Right forelimb (tissue), 1 donor: ENCODE data around the gene ZNF235.
"Not testable (repeated sequence)": the region's sequence is repeated elsewhere in the genome, so short reads cannot be mapped to it uniquely, and the experiment has no call there.

Source experiments
- DNase-seq: peaks from one replicate; pipeline ENCODE4 v3.0.0-alpha.2; 2018

Gene ZNF235

DNA sequence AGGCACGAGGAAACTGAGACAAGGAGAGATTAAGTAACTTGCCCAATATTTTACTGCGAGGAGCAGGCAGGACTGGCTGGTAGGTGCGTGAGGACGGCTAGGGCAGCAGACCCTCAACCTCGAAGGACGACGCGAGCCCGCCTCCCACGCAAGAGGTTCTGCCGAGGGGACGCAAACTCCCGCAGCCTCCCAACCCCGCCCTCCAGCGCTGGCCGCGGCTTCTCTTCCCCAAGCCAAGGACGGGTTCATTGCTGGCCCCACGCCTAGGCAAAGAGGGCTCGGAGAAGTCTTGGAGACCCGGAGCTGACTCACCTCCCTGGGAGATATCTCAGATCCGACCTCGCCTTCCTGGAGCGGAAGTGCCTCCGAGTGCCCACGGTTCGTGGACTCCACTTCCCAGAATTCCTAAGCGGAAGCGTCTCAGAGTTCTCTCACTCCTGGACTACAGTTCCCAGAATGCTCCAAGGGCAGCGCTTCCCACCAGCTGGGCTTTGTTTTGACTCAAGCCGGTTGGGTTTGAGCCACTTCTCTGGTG lies at the start of gene ZNF235:
Gene ZNF235 (minus strand): TSS at position 367 of the 535 bp plus-strand sequence. CDS start 1,621 bp downstream, outside the sequence.
- peak; percentile 90 for DNase-seq

DNA sequence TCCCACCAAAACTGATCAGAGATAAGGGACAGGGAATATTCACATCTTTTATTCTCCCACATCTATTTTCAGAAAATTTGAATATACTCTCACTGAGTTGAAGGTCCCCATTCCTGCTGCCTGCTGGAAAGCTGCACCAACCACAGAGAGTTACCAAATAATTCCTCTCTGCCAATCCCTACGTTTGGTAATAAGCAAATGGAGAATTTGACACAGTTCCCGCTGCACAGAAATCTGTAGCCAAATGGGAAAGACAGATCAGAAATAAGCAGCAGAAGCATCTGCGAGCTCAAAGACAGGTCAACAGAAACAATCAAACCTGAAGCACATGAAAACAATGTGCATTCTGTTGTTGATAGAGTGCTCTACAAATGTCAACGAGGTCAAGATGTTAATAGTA lies 41.7 kb upstream of the ZNF235 start:
- no peak for DNase-seq

DNA sequence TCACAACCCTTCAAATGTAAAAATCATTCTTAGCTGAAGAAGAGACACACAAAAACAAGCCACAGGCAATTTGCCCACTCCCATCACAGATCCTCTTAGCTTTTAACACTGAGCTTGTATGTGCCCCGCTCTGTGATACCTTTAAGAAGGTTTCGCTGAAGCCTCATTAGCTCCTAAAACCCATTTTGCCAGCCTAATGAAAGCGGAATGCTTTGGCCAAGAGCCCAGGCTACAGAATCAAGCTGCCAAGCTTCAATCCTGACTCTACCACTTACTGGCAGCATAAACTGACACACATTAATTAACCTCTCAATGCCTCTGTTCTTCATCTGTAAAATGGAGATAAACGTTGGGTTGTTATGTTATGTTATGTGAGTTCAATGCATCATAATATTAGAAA lies 41.1 kb upstream of the ZNF235 start:
- no peak for DNase-seq

DNA sequence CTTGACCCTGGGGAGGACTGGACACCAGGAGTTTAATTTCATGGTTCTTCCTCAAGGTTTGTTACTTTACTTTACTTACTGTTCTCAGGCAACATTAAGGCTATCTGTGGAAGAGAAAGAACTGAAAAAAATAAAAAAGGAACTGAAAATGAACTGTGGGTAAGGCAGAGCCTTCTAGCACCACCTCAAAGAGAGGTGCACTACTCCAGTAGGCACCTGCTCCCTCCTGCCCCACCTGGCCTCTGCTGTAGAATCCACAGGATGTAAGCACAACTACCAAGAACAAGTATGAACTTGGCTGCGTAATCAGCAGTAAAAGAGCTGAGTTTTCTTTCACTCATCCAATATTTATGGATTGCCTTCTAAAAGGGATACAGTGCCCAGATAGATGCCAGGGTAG lies 39.4 kb upstream of the ZNF235 start:
- DNase-seq, result no peak

DNA sequence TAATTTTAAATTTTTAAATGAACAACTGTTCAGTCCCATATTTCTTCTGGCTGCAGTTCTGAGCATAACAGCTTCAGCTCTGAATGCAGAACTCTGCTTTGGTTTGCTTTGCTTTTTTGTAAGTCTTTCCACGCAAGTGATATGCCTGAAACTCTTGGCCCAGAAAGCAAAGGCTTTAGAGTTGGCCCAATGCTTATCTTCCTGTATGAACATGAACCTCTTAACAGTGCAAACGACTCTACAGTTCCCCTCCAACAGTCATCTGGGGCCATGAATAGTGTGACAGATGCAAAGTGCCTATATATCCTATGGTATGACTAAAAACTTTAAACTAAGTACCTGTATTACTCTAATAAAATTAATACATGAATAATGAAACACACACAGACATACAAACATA lies 37.0 kb upstream of the ZNF235 start:
- DNase-seq, result no peak

DNA sequence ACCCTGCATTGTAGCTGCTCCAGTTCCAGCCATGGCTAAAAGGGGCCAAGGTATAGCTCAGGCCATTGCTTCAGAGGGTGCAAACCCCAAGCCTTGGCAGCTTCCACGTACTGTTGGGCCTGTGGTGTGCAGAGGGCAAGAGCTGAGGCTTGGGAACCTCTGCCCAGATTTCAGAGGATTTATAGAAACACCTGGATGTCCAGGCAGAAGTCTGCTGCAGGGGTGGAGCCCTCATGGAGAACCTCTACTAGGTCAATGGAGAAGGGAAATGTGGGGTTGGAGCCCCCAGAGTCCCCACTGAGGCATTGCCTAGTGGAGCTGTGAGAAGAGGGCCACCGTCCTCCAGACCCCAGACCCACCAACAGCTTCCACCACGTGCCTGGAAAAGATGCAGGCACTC lies 29.8 kb upstream of the ZNF235 start:
- DNase-seq, result not testable (repeated sequence)

DNA sequence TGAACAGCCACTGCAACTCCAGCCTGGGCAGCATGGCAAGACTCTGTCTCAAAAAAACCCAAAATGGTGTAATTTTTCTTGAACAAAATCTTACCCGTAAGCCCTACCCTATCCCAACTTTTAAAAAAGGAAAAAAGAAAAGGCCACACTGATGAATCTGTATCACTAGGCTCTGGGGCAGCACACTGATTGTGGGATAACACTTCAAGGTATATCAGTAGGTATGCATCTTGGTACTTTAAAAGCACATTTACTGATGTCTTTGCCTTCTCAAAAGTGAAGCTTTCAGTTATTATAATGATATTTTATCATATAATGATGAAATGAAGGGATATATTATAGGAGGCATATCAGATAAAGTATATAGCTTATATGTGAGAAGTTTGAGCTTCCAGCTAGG lies 27.3 kb upstream of the ZNF235 start:
- DNase-seq, result no peak

DNA sequence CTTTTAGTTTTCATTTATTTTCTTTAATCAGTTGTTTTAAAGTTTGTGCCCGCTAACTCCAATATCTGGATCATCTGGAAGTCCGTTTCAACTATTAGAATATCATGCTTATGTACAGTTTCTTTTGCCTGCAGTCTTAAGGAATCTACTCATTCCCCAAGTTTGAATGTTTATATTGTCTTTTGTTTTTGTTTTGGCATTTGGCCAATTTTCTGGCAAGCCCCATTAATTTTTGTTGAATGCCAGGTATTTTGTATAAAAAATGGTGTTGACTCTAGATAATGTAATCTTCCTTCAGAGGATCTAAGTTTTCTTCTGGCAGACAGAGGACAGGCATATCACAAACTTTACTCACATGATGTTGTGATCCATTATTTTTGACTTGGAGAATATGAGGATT lies 11.1 kb upstream of the ZNF235 start:
- no peak for DNase-seq

DNA sequence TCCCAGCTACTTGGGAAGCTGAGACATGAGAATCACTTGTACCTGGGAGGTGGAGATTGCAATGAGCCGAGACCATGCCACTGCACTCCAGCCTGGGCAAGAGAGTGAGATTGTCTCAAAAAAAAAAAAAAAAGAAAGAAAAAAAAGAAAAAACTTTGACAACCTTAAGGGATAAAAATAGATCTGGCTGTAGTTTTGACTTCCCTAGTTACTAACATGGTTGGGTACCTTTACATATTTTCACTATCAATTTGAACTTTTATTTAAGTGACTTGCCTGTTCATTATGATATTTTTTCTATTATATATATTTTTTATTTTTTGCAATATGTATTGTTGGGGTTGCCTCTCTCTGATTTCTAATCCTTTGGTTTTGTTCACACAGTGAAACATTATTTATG lies 8.4 kb upstream of the ZNF235 start:
- no peak for DNase-seq

DNA sequence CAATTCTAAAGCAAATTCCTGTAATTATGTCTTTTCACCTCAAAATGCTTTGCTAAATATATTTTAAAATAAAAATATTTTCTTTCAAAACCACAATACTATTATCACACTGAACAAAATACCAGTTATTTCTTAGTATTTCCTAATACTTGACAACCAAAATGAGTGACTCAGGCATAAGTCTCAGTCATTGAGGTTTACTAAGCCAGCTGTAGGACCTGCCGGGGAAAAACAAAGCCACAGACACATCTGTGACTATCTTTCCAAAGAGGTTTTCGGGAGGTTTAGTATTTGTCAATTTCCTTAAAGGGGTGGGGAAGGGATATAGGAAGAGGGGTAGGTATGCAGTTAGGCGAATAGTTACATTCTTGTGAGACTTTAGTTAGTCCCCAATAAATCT lies 3.2 kb upstream of the ZNF235 start:
- no peak for DNase-seq

DNA sequence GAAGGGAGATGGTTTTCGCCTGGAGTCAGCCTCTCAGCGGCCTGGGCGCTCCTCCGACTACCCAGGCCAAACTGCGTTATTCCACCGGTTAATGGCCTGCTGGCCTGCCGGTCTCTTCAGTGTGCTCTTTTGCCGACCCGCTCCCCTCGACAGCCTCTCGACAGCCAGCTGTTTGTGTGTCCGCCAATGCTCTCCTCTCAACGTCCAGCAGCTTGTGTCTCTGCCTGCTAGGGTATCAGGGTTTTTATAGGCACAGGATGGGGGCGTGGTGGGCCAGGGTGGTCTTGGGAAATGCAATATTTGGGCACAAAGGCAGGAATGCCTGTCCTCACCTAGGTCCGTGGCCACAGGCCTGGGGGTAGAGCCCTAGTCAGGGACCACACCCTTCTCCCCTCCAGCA lies 1.5 kb upstream of the ZNF235 start:
- no peak for DNase-seq

DNA sequence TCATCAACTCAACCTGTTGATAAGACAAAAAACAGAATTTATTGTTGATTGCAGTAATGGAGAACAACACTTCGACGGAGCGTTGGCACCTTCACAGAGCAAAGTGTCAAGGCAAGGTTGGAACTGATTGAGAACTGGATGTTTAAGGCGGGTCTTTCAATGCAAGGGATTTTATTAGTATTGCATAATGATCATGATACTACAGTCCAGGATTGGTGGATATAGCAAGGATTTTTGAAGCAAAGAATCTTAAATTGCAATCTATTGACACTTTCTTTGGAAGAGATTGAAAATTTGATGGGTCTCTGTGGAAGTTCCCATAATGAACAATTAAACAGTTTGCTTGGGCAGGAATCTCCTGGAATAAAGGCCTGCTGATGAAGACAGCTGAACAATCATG lies 632 bp upstream of the ZNF235 start:
- DNase-seq, result no peak

DNA sequence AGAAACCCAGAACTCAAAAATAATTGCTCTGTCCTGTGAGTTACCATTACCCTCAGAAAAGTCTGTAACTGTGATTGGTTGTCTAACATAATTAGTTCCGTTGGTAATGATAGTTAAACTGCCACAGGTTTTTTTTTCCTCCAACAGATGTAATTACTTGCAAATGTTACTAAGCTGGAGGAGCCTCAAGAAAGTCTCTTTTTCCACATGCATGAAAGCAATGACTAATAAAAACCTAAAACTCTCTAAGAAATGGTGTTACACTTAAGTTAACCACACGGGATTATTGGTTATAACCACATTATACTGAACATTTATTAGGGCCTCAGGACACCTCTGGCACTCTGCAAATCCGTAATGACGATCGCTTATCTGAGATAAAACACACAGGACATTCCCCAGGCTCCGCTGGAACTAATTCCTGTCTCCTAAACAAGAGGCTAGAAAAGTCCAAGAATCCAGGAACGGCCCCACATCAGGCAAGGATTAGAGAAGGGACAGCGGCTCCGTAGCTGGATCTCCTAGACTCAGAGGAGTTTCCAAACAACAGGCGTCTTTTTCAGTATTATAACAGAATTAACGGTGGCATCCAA lies 753 bp downstream of the ZNF235 start:
- peak; percentile 49 for DNase-seq

DNA sequence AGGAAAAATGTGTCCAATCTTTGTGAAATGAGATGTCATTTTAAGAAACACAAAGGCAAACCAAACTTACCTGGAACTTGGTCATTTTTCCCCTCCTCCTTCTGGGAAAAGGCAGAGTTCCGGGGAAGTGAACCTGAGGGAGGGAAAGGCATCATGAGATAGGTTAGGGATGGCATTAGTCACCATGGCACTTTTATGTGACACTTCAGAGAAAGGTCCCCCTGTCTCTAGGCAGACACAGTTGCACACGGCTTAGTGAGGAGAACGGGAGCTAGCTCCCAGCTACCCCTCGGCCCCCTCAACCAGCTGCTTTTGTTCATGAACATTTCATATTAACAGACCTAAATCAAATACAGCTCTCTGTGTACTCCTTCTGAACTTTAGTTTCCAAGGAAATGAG lies 1.5 kb downstream of the ZNF235 start:
- DNase-seq, result no peak

DNA sequence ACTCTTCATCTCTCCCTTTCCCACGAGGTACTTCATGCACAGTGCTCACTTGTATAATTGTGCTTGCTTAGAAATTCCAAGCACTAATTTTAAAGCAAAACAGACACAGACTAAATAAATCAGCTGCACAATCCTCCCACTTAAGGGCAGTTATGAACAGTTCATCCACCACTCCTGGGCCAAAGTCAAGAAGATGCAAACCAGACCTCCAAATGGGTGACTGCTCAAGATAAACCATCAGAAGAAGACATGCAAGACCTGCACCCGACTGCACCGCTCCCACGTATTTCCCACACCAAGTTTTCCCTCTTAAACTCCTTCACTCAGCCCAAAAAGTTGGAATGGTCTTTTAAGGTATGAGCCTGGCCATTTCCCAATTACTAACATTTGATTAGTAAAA lies 19.9 kb downstream of the ZNF235 start:
- DNase-seq, result no peak

DNA sequence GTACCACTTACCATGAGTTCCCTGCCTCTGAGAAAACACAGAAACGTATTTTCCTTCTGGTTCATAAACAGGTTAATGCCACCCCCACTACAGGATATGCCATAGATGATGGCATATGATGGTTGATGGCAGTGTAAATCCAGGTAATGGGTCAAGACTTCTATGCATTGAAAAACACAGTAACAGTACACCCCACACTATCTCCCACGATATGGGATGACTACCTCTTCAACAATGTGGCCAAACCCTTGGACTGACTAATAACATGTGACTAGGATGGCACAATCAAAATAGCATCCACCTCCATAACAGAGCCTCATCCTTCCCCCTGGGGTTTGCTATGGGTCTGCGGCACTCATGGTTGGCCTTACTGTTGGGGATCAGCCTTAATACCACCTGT lies 22.0 kb downstream of the ZNF235 start:
- DNase-seq, result no peak

DNA sequence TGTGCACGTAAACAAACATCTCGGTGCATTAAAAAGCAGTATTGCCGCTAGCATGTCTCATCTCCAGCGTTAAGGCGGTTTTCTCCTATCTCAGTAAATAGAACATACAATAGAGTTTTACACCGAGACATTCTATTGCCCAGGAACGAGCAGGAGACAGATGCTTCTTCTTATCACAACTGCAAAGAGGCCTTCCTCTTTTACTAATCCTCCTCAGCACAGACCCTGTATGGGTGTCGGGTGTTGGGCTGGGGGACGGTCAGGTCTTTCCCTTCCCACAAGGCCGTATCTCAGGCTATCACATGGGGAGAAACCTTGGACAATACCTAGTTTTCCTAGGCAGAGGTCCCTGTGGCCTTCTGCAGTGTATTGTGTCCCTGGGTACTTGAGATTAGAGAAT lies 23.9 kb downstream of the ZNF235 start:
- no peak for DNase-seq

DNA sequence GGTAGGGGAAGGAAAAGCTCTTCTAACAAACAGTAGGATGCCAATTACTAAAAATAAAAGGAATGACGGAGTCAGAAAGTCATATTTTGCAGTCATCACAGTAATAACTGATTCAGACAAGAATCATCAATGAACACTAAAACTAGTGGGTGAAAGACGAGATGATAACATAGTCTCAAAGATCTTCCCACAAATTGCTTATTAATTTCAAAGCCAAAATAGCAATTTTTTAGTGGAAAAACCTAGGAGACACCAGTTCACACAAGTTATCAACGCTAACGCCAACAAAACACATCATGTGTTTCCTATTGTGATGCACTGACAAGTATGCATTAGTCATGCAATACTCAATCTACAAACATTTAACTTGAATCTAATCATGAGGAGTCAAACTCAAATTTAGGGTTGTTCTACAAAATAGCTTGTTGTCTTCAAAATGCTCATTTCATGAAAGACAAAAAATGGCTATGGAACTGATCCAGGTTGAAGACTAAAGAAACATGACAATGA lies 26.6 kb downstream of the ZNF235 start:
- DNase-seq, result no peak

DNA sequence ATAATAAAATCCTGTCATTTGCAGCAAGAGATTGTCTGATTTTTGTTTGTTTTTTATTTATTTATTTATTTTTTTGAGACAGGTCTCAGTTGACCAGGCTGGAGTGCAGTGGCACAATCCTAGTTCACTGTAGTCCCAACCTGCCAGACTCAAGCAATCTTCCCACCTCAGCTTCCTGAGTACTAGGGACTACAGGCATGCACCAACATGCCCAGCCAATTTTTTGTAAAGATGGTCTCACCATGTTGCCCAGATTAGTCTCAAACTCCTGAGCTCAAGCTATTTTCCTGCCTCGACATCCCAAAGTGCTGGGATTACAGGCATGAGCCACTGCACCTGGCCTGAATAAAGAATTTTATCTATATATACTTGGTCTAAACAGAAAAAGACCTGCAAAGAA lies 27.5 kb downstream of the ZNF235 start:
- no peak for DNase-seq

DNA sequence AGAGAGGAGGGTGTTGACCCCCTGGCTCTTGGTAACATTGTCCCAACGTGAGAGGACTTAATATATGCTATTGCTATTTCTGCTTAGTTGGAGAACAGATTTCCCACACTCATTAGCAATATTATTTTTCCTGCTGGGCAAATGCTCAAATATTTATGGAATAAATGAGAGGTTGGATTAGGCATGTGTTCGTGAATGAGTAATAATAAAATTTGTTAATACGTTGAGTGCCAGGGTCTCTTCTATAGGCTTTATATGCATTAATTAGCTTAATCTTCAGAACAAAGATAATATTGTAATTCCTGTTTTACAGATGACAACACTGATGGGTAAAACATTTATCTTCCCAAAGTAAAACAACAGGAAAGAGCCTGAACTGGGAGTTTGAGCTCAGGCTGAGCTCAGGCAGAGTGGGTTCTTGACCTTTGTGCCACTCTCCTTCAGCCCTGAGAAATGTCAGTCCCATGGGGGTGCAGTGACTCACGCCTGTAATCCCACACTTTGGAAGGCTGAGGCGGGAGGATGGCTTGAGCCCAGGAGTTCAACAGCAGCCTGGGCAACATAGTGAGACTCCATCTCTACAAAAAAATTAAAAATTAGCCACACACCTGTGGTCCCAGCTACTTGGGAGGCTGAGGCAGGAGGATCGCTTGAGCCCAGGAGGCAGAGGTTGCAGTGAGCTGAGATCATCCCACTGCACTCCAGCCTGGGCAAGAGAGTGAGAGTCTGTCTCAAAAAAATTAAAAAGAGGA lies 44.0 kb downstream of the ZNF235 start:
- DNase-seq, result no peak

DNA sequence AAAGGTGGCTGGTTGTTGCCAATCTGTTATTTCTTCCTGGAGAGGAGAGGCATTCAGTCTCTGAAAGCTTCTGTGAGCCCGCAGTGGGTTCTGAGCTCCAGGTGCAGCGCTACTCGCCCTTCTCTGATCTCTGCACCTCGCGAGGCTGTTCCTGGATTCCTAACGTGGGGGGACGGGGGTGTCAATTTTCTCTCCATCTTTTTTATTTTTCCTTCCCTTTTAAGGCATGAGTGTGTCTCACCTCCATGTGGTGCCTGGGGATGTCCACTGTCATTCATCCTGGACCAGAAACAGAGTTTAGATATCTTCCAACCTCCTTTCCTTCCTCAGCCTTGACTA lies 44.5 kb downstream of the ZNF235 start:
- no peak for DNase-seq

DNA sequence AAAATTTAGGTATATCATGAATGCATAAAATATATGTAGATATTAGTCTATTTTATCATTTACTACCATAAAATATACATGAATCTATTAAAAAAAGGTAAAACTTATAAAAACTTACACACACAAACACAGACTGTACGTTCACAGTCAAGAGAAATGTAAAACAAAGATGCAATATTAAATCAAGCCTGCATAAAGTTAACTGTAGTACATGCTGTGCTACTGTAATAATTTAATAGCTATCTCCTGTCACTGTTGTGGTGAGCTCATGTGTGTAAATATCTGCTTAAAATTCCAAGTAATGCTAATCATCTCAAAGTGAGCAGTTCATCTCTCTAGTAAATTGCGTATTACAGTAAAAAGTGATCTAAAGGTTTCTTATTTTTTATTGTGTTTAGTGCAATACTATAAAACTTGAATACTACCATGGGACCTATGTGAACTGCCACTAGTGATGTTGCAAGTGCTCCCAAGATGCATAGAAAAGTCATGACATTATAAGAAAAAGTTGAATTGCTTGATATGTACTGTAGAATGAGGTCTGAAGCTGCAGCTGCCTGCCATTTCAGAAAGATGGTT lies 45.9 kb downstream of the ZNF235 start:
- no peak for DNase-seq

DNA sequence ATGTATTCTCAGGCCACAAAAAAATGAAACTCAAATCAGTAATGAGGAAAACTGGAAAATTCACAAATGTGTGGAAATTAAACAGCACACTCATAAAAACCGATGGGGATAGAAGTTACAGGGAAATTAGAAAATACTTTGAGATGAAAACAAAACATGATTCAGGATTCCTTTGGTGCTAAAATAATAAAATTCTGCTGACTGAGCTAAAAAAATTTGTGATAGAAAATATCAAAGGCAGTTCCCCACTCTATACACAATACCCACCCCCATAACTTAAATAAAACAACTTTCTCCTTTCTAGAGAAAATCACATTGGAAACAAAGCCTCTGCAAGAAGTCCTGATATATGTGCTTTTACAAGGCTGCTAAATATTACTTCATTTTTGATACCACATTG lies 46.7 kb downstream of the ZNF235 start:
- DNase-seq, result no peak

DNA sequence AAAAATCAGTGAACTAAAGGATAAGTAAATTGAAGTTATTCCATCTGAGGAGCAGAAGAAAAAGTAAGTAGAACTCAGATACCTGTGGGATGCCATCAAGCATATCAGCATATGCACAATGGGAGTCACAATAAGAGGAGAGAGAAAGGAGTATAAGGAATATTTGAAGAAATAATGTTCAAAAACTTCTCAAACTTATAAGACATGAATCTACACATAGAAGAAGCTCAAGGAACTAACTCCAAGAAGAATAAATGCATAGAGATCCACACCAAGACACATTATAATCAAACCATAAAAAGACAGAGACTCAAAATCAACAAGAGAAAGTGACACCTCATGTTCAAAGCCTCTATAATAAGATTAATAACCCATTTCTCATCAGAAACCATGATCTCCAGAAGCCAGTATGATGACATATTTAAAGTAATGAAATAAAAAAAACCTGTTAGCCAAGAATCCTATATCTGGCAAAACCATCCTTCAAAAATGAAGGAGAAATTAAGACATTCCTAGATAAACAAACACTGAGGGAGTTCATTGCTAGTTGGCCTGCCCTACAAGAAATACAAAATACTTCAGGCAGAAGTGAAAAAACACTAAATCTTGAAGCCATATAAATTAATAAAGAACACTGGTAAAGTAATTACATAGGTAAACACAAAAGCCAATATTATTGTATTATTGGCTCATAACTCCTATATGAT lies 49.0 kb downstream of the ZNF235 start:
- no peak for DNase-seq
